MCF 10A (cell line): ENCODE results near the gene THSD7B. TPM values are rescaled to one million over a fixed set of nuclear protein-coding genes. Genes with fewer than 3 reads are reported as not detected.

Experiments used
- BruUV-seq: library from RNA; stranded (reverse); fragments of 400-500 nt; replicated peaks from 2 replicates; lab custom pipeline; 2021; lab: Mats Ljungman, UMichigan
- CTCF ChIA-PET: fragments of 300-600 bp; sonication (Branson Sonifier 250); formaldehyde crosslinking; extraction: SDS; loops from one replicate; lab custom pipeline; 2021; ENCODE audit warnings: antibody characterized with exemption, inconsistent platforms; lab: Yijun Ruan, JAX
- POLR2A ChIA-PET: fragments of 300-600, 350-650 bp; sonication (Branson Sonifier 250); formaldehyde crosslinking; extraction: SDS; loops from one replicate; lab custom pipeline; 2020; ENCODE audit warnings: antibody characterized with exemption, inconsistent platforms; lab: Yijun Ruan, JAX
- DNase-seq: peaks from one replicate; pipeline ENCODE4 v3.0.0-alpha.2; 2018; ENCODE audit not compliant: unreplicated experiment
- H3K27ac Mint-ChIP-seq: one replicate; pipeline ENCODE4 v1.8.0; 2022; ENCODE audit warnings: mild to moderate bottlenecking, low read depth, mixed read lengths; ENCODE audit not compliant: unreplicated experiment
- H3K27me3 Mint-ChIP-seq: one replicate; pipeline ENCODE4 v1.8.0; 2022; ENCODE audit warnings: mixed read lengths; ENCODE audit not compliant: insufficient read depth, unreplicated experiment
- H3K36me3 Mint-ChIP-seq: one replicate; pipeline ENCODE4 v1.8.0; 2022; ENCODE audit warnings: mild to moderate bottlenecking, moderate library complexity, mixed read lengths; ENCODE audit not compliant: insufficient read depth, unreplicated experiment
- H3K4me1 Mint-ChIP-seq: one replicate; pipeline ENCODE4 v1.8.0; 2022; ENCODE audit warnings: mixed read lengths; ENCODE audit not compliant: insufficient read depth, unreplicated experiment
- H3K4me3 Mint-ChIP-seq: one replicate; pipeline ENCODE4 v1.8.0; 2022; ENCODE audit warnings: mild to moderate bottlenecking, moderate library complexity, mixed read lengths; ENCODE audit not compliant: unreplicated experiment
- H3K9me3 Mint-ChIP-seq: one replicate; pipeline ENCODE4 v1.8.0; 2022; ENCODE audit warnings: mixed read lengths; ENCODE audit not compliant: unreplicated experiment
- CTCF ChIP-seq: fragments of 200-600 bp; IDR thresholded peaks from one replicate; pipeline ENCODE4 v1.8.0; 2022; ENCODE audit warnings: antibody characterized with exemption, mild to moderate bottlenecking; ENCODE audit not compliant: unreplicated experiment
- intact Hi-C: fragments of 100-400 bp; cut with micrococcal nuclease; formaldehyde crosslinking; loops from 2 replicates; pipeline ENCODE4 v1.14.1; 2022
- total RNA-seq: library from RNA; stranded (reverse); gene quantifications from 2 replicates; pipeline ENCODE4 v1.2.3, GENCODE V29; 2022

THSD7B gene
- total RNA-seq, 1 experiment from 2014 or later, result not detected

- Mint-ChIP-seq H3K9me3 (no peaks in the 10 kb centered on the region), H3K27ac (no peak overlapping the region), H3K4me3 (no peak overlapping the region), H3K27me3 (no peaks in the 10 kb centered on the region), H3K36me3 (no peaks in the 10 kb centered on the region), H3K4me1 (no peaks in the 10 kb centered on the region)
- TF ChIP-seq CTCF, result no peak
- no TSS peak for BruUV-seq
- no peak for DNase-seq
- intact Hi-C loops, result no loop called here
- CTCF ChIA-PET, result interaction anchor here (0.6 kb wide), 1 partner anchor 483 kb away, joined by 3 read pairs; no protein-coding TSS in a partner anchor
- POLR2A ChIA-PET, result no interaction called here
Measured at GRCh38 chr2:137007938-137008337, 242.6 kb downstream of the THSD7B start.

- intact Hi-C loops, result no loop called here
- H3K4me3 Mint-ChIP-seq, result no peak overlapping the region
- no peak overlapping the region for H3K27ac Mint-ChIP-seq
- ChIA-PET CTCF (interaction anchor here (0.9 kb wide), 1 partner anchor 273 kb away, joined by 4 read pairs; no protein-coding TSS in a partner anchor), POLR2A (no interaction called here)
- BruUV-seq, result no TSS peak
- no peak for TF ChIP-seq CTCF
- DNase-seq, result no peak
- no peaks in the 10 kb centered on the region for H3K9me3 Mint-ChIP-seq
- H3K27me3 Mint-ChIP-seq, result no peaks in the 10 kb centered on the region
- H3K36me3 Mint-ChIP-seq, result no peaks in the 10 kb centered on the region
- no peaks in the 10 kb centered on the region for H3K4me1 Mint-ChIP-seq
Measured at GRCh38 chr2:137009953-137010352, 244.6 kb downstream of the THSD7B start.

- BruUV-seq, result no TSS peak
- ChIA-PET POLR2A (no interaction called here), CTCF (no interaction called here)
- no peak overlapping the region for H3K27ac Mint-ChIP-seq
- H3K27me3 Mint-ChIP-seq, result peaks cover 12% of the 10 kb centered on the region
- H3K9me3 Mint-ChIP-seq, result no peaks in the 10 kb centered on the region
- no peaks in the 10 kb centered on the region for H3K4me1 Mint-ChIP-seq
- no peaks in the 10 kb centered on the region for H3K36me3 Mint-ChIP-seq
- DNase-seq, result no peak
- intact Hi-C loops, result no loop called here
- H3K4me3 Mint-ChIP-seq, result no peak overlapping the region
- TF ChIP-seq CTCF, result no peak
Measured at GRCh38 chr2:137020452-137021196, 255.3 kb downstream of the THSD7B start.

GRCh38 chr2:137021763-137022162 lies 256.4 kb downstream of the THSD7B start:
- TF ChIP-seq CTCF, result no peak

More at GRCh38 chr2:137021763-137022162, 256.4 kb downstream of the THSD7B start:
- Mint-ChIP-seq H3K4me3 (no peak overlapping the region), H3K27ac (no peak overlapping the region), H3K36me3 (no peaks in the 10 kb centered on the region), H3K9me3 (no peaks in the 10 kb centered on the region), H3K27me3 (peaks cover 12% of the 10 kb centered on the region), H3K4me1 (no peaks in the 10 kb centered on the region)
- intact Hi-C loops, result no loop called here
- BruUV-seq, result no TSS peak
- CTCF ChIA-PET, result no interaction called here
- POLR2A ChIA-PET, result no interaction called here
- no peak for DNase-seq
